Lung (tissue), 12 donors: ENCODE measurements around the gene RPS10. TPM values are rescaled to one million over a fixed set of nuclear protein-coding genes. Genes with fewer than 3 reads are reported as not detected.

Source experiments
- ATAC-seq: fragments of 200-7000 bp; cut with Tn5 transposase; one replicate; pipeline ENCODE4 v1.9.1; 2020; ENCODE audit warnings: moderate number of reproducible peaks; ENCODE audit not compliant: insufficient read depth, low FRiP score
- DNase-seq, 3 donors: peaks; one replicate each; pipeline ENCODE4 v3.0.0-alpha.2; 2013 to 2017
- H3K27ac ChIP-seq, 2 donors: one replicate each; pipeline ENCODE4 v1.5.1; 2013; ENCODE audit warnings: mild to moderate bottlenecking in 2 of 2, moderate library complexity in 2 of 2, control low read depth in 1 of 2, inconsistent platforms in 1 of 2, low read depth in 1 of 2, low read length in 1 of 2
- H3K27me3 ChIP-seq, 3 donors: one replicate each; pipeline ENCODE4 v1.5.1; 2013; ENCODE audit warnings: low read length in 2 of 3; ENCODE audit not compliant: control insufficient read depth in 3 of 3, insufficient read depth in 3 of 3
- H3K36me3 ChIP-seq, 4 donors: one replicate each; pipeline ENCODE4 v1.5.1; 2013; ENCODE audit warnings: low read length in 4 of 4, mild to moderate bottlenecking in 1 of 4, moderate library complexity in 1 of 4; ENCODE audit not compliant: control insufficient read depth in 4 of 4, insufficient read depth in 4 of 4
- H3K4me1 ChIP-seq, 5 donors: one replicate each; pipeline ENCODE4 v1.5.1; 2013; ENCODE audit warnings: low read length in 5 of 5, mild to moderate bottlenecking in 2 of 5, moderate library complexity in 1 of 5; ENCODE audit not compliant: control insufficient read depth in 5 of 5, insufficient read depth in 5 of 5
- H3K4me3 ChIP-seq: one replicate; pipeline ENCODE4 v1.5.1; 2013; ENCODE audit warnings: mild to moderate bottlenecking, control low read depth, moderate library complexity
- H3K9ac ChIP-seq, 2 donors: one replicate each; pipeline ENCODE4 v1.5.1; 2013; ENCODE audit warnings: low read length in 2 of 2, control low read depth in 1 of 2; ENCODE audit not compliant: insufficient read depth in 1 of 2
- H3K9me3 ChIP-seq, 4 donors: one replicate each; pipeline ENCODE4 v1.5.1; 2013; ENCODE audit warnings: low read length in 3 of 4, mild to moderate bottlenecking in 1 of 4, moderate library complexity in 1 of 4; ENCODE audit not compliant: control insufficient read depth in 4 of 4, insufficient read depth in 3 of 4
- WGBS, 2 donors: extraction: QIAGEN DNeasy Blood & Tissue Kit; methylation state at CpG; one replicate each; pipeline ENCODE4 v1.1.7; 2013; 5-methylcytosine and 5-hydroxymethylcytosine counted together
- polyA plus RNA-seq, 2 donors: library from polyadenylated mRNA; stranded (reverse); fragments of 200-250 nt; gene quantifications; one replicate each; pipeline ENCODE4 v1.2.1, GENCODE V29; 2013
- total RNA-seq, 2 donors: library from RNA; depleted of rRNA in 1 of 2; stranded (reverse); fragments of >200 nt in 1 of 2; gene quantifications; one replicate each; pipeline ENCODE4 v1.2.1, GENCODE V29; 2014 to 2021
- TF ChIP-seq, protein P1 (sequence below): IDR thresholded peaks from 2 replicates; pipeline ENCODE4 v1.5.1; 2012; ENCODE audit warnings: mild to moderate bottlenecking; ENCODE audit errors: control extremely low read depth, extremely low read depth
- donor health status: control.
- donor health status: control.
- donor health status: Bipolar disorder and iron deficiency.
- donor health status: healthy.
- donor health status: DM: yes; HTN: yes; CAD: no.

The RPS10 gene
- total and polyA plus RNA-seq, 4 donors, result 846 to 2,710 (median 1,738) TPM

DNA sequence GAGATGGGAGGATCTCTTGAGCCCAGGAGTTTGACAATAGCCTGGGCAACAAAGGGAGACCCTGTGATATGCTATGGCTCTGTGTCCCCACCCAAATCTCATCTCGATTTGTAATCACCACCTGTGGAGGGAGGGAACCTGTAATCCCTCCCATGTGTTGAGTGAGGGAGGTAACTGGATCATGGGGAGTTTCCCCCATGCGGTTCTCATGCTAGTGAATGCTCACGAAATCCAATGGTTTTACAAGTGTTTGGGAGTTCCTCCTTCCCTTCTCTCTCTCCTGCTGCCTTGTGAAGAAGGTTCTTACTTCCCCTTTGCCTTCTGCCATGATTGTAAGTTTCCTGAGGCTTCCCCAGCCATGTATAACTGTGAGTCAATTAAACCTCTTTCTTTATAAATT, 36.8 kb downstream of the RPS10 start:
- TF ChIP-seq, protein P1, sequence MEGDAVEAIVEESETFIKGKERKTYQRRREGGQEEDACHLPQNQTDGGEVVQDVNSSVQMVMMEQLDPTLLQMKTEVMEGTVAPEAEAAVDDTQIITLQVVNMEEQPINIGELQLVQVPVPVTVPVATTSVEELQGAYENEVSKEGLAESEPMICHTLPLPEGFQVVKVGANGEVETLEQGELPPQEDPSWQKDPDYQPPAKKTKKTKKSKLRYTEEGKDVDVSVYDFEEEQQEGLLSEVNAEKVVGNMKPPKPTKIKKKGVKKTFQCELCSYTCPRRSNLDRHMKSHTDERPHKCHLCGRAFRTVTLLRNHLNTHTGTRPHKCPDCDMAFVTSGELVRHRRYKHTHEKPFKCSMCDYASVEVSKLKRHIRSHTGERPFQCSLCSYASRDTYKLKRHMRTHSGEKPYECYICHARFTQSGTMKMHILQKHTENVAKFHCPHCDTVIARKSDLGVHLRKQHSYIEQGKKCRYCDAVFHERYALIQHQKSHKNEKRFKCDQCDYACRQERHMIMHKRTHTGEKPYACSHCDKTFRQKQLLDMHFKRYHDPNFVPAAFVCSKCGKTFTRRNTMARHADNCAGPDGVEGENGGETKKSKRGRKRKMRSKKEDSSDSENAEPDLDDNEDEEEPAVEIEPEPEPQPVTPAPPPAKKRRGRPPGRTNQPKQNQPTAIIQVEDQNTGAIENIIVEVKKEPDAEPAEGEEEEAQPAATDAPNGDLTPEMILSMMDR, result no peak
- Histone ChIP-seq H3K9ac (no peak overlapping the region), H3K27ac (no peak overlapping the region), H3K9me3 (no peaks in the 10 kb centered on the region), H3K4me1 (peaks cover 0 to 16% (median 8%) of the 10 kb centered on the region in 5 donors), H3K36me3 (no peaks in the 10 kb centered on the region), H3K27me3 (no peaks in the 10 kb centered on the region), H3K4me3 (no peak overlapping the region)
- ATAC-seq, result no peak
- 62 to 66% methylated on average over 3 of the region's 3 CpGs for WGBS, 2 donors
- no peak for DNase-seq

DNA sequence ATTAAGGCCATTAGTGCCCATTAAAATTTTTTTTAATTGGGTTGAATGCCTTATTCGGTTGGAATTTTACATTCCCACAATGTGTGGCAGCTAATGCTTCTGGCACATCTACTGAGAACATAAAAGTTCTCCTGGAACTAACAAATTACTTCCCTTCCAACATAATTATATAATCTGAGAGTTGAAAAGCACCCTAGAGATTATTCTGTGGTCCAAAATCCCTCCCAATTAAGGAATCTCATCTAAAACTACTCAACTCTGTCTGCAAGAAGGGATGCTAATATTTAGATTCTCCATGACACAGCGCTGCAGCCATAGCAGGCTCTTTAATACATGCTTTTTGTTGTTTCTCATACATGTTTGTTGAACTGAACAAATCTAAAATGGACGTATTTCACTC, 37.4 kb downstream of the RPS10 start:
- Histone ChIP-seq H3K36me3 (no peaks in the 10 kb centered on the region), H3K27ac (no peak overlapping the region), H3K4me3 (no peak overlapping the region), H3K4me1 (peaks cover 0 to 19% (median 9%) of the 10 kb centered on the region in 5 donors), H3K27me3 (no peaks in the 10 kb centered on the region), H3K9me3 (no peaks in the 10 kb centered on the region), H3K9ac (no peak overlapping the region)
- 82% methylated on average over 3 of the region's 3 CpGs for WGBS, 2 donors
- DNase-seq (no peak), ATAC-seq (no peak)
- TF ChIP-seq, protein P1, result no peak

DNA sequence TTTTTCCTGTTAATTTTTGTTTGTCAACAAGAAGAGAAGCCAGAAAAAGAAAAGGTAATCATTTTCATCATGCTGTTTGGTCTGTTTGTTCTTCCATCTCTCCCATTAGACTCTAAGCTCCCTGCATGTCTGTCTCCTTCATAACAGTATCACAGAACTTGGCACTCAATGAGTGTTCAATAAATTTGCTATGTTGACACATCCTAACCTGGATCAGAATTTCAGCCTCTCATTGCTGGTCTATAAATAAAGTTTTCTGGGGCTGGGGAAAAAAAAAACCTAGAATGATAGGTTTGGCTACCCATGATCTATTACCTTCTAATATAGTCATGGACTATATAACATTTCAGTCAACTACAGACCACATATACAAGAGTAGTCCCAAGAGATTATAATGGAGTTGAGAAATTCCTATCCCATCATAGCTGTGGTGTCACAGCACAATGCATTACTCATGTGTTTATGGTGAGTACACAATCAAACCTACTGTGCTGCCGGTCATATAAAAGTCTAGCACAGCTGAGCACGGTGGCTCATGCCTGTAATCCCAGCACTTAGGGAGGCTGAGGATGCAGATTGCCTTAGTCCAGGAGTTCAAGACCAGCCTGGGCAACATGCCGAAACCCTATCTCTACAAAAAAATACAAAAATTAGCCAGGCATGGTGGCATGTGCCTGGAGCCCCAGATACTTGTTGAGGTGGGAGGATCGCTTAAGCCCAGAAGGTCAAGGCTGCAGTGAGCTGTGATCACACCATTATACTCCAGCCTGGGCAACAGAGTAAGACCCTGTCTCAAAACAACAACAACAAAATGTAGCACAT, 39.3 kb downstream of the RPS10 start:
- Histone ChIP-seq H3K9ac (no peak overlapping the region), H3K27me3 (no peaks in the 10 kb centered on the region), H3K4me3 (no peak overlapping the region), H3K9me3 (no peaks in the 10 kb centered on the region), H3K27ac (no peak overlapping the region), H3K36me3 (no peaks in the 10 kb centered on the region), H3K4me1 (peaks cover 0 to 19% (median 14%) of the 10 kb centered on the region in 5 donors)
- ATAC-seq, result no peak
- no peak for DNase-seq
- WGBS, 2 donors, result 87 to 89% methylated on average over 4 of the region's 4 CpGs
- TF ChIP-seq, protein P1, result no peak
